Measurements from ENCODE around the gene NAALAD2. TPM values are rescaled to one million over a fixed set of nuclear protein-coding genes. Genes with fewer than 3 reads are reported as not detected.

Gene NAALAD2
- total and polyA plus RNA-seq, 4 donors, result 0.21 to 3.3 (median 1.1) TPM

- DNase-seq (ENCODE audit: low spot score), result no peak
- Histone ChIP-seq H3K4me3 (ENCODE audit: low read depth in 1 of 3, low read length in 3 of 3) (no peak overlapping the region), H3K4me1 (ENCODE audit: control insufficient read depth in 4 of 4, insufficient read depth in 4 of 4, low read length in 3 of 4) (no peaks in the 10 kb centered on the region), H3K27me3 (ENCODE audit: control insufficient read depth in 4 of 4, insufficient read depth in 4 of 4, low read length in 3 of 4) (peaks cover 0 to 4% (median 0%) of the 10 kb centered on the region in 4 donors), H3K27ac (ENCODE audit: low read depth in 1 of 2, low read length in 2 of 2) (no peak overlapping the region), H3K36me3 (ENCODE audit: control insufficient read depth in 4 of 4, insufficient read depth in 3 of 4, low read depth in 1 of 4, low read length in 3 of 4) (no peaks in the 10 kb centered on the region), H3K9me3 (ENCODE audit: control insufficient read depth in 4 of 4, low read length in 3 of 4) (no peaks in the 10 kb centered on the region), H3K9ac (ENCODE audit: low read depth in 1 of 2, low read length in 2 of 2) (no peak overlapping the region)
- TF ChIP-seq GABPA (IDR thresholded peaks at IDR 0.05 in 1 of 2, conservative IDR thresholded peaks at IDR 0.05 in 1 of 2) (no peak), MAX (IDR thresholded peaks at IDR 0.05) (no peak), ZBTB33 (IDR thresholded peaks at IDR 0.05) (no peak), EGR1 (IDR thresholded peaks at IDR 0.05; ENCODE audit: low read depth in 2 of 2) (no peak), JUND (IDR thresholded peaks at IDR 0.05) (no peak), ATF3 (IDR thresholded peaks at IDR 0.05) (no peak), RAD21 (IDR thresholded peaks at IDR 0.05) (no peak)
- whole genome bisulfite sequencing, result 87% methylated on average over 2 of the region's 2 CpGs
These were observed 100.5 kb downstream of the NAALAD2 start for GRCh38 chr11:90234977-90235376.

- Histone ChIP-seq H3K9ac (ENCODE audit: low read depth in 1 of 2, low read length in 2 of 2) (no peak overlapping the region), H3K4me3 (ENCODE audit: low read depth in 1 of 3, low read length in 3 of 3) (no peak overlapping the region), H3K36me3 (ENCODE audit: control insufficient read depth in 4 of 4, insufficient read depth in 3 of 4, low read depth in 1 of 4, low read length in 3 of 4) (no peaks in the 10 kb centered on the region), H3K27ac (ENCODE audit: low read depth in 1 of 2, low read length in 2 of 2) (no peak overlapping the region), H3K9me3 (ENCODE audit: control insufficient read depth in 4 of 4, low read length in 3 of 4) (no peaks in the 10 kb centered on the region), H3K27me3 (ENCODE audit: control insufficient read depth in 4 of 4, insufficient read depth in 4 of 4, low read length in 3 of 4) (peaks cover 0 to 4% (median 0%) of the 10 kb centered on the region in 4 donors), H3K4me1 (ENCODE audit: control insufficient read depth in 4 of 4, insufficient read depth in 4 of 4, low read length in 3 of 4) (no peaks in the 10 kb centered on the region)
- DNase-seq (ENCODE audit: low spot score), result no peak
- WGBS, result 85% methylated on average over 4 of the region's 4 CpGs
- TF ChIP-seq ZBTB33 (IDR thresholded peaks at IDR 0.05), result no peak
- TF ChIP-seq REST (IDR thresholded peaks at IDR 0.05), result no peak
- no peak for TF ChIP-seq SP1 (IDR thresholded peaks at IDR 0.05)
- TF ChIP-seq FOXA2 (IDR thresholded peaks at IDR 0.05), result no peak
- TF ChIP-seq TAF1 (conservative IDR thresholded peaks at IDR 0.05), result no peak
- TF ChIP-seq MAX (IDR thresholded peaks at IDR 0.05), result no peak
- TF ChIP-seq FOXA1 (IDR thresholded peaks at IDR 0.05), result no peak
- TF ChIP-seq JUND (IDR thresholded peaks at IDR 0.05), result no peak
- TF ChIP-seq NR2F2 (IDR thresholded peaks at IDR 0.05), result no peak
- no peak for TF ChIP-seq CTCF (IDR thresholded peaks at IDR 0.05; ENCODE audit: low read depth, low read length, missing input control)
- TF ChIP-seq HNF4A (conservative IDR thresholded peaks at IDR 0.05), result no peak
- TF ChIP-seq YY1 (IDR thresholded peaks at IDR 0.05), result no peak
- no peak for TF ChIP-seq RXRA (IDR thresholded peaks at IDR 0.05)
- no peak for TF ChIP-seq GABPA (IDR thresholded peaks at IDR 0.05 in 1 of 2, conservative IDR thresholded peaks at IDR 0.05 in 1 of 2)
These were observed 101.1 kb downstream of the NAALAD2 start for GRCh38 chr11:90235526-90235925.

Measured in liver (tissue), 9 donors.